ENCODE results near the gene LKAAEAR1.

The LKAAEAR1 gene

DNA sequence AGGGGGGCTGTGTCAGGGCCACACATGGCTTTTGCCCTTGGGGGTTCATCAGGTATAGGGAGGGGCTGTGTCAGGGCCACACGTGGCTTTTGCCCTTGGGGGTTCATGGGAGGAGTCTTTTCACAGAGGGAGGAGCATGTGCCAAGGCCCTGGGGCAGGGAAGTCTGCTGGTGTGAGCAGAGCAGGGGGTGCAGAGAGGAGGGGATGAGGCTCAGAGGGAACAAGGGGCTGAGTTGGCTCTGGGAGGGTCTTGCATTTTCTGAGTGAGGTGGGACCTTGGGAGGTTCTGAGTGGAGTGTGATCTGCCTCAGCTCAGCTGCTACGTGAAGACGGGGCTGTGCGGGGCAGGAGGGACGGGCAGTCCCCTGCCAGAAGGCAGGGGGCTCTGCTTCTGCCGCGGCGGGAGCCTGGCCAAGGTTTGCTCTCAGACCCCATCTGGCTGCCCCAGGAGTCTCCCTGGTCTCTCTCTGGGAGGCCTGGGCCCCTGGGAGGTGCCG, 28.8 kb downstream of the LKAAEAR1 start:
- DNase-seq (ENCODE audit: low read depth, low spot score) = no peak
- no peak overlapping the region for H3K4me3 ChIP-seq
- no peak overlapping the region for H3K9ac ChIP-seq (ENCODE audit: insufficient read length)
- TF ChIP-seq EZH2 (IDR thresholded peaks at IDR 0.05) = no peak
- TF ChIP-seq POLR2AphosphoS5 (IDR thresholded peaks at IDR 0.05; ENCODE audit: borderline replicate concordance, low read depth, low read length) = no peak
- H3K27ac ChIP-seq = no peak overlapping the region; the same call in 1 of the 2 replicates
- no peaks in the 10 kb centered on the region for H3K9me3 ChIP-seq (ENCODE audit: low read depth, low read length)
- H3K36me3 ChIP-seq (ENCODE audit: insufficient read depth, low read length) = no peaks in the 10 kb centered on the region

DNA sequence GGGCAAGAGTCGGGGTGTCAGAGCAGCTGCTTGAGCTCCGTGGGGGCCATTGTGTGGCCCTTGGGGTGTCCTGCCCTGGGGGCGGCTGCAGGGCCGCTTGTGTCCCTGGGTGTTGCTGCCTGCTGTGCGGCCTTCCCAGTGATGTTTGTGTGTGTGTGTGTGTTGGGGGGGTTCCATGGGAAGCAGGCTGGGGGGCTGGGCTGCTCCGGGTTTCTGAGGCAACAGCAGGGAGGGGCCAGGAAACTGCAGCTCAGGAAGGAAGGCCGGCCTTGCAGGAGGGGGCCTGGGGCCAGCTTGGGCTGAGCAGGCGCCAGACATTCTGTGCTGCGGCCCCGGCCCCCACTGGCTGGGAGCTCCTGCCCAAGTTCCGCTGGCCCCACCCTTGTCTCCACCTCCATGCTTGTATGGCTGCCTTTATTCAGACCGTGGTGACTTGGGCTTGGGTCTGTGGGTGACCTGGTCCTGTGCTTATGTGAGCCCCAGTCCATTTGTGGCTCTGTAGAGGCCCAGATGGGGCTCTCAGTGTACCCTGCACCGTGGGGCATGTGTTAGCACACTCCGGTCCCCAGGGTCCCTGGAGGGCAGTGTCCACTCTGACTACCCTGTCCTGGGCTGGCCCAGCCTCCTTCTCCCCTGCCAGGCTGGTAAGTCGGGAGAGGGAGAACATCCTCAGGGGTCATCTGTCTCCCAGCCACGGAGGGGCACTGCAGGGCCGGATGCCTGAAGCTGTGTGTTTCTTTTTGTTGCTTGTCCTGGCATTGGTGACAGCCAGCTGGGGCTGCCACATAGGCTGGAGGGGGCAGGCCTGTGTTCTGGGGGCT, 30.1 kb downstream of the LKAAEAR1 start:
- H3K9ac ChIP-seq (ENCODE audit: insufficient read length) = no peak overlapping the region
- H3K9me3 ChIP-seq (ENCODE audit: low read depth, low read length) = no peaks in the 10 kb centered on the region
- H3K36me3 ChIP-seq (ENCODE audit: insufficient read depth, low read length) = no peaks in the 10 kb centered on the region
- peak overlapping the region; percentile 54 for H3K4me3 ChIP-seq
- DNase-seq (ENCODE audit: low read depth, low spot score) = no peak
- TF ChIP-seq POLR2AphosphoS5 (IDR thresholded peaks at IDR 0.05; ENCODE audit: borderline replicate concordance, low read depth, low read length) = peak; percentile 59; the same call in 1 of the 2 replicates
- TF ChIP-seq EZH2 (IDR thresholded peaks at IDR 0.05) = no peak
- peak overlapping the region; percentile 85 for H3K27ac ChIP-seq

DNA sequence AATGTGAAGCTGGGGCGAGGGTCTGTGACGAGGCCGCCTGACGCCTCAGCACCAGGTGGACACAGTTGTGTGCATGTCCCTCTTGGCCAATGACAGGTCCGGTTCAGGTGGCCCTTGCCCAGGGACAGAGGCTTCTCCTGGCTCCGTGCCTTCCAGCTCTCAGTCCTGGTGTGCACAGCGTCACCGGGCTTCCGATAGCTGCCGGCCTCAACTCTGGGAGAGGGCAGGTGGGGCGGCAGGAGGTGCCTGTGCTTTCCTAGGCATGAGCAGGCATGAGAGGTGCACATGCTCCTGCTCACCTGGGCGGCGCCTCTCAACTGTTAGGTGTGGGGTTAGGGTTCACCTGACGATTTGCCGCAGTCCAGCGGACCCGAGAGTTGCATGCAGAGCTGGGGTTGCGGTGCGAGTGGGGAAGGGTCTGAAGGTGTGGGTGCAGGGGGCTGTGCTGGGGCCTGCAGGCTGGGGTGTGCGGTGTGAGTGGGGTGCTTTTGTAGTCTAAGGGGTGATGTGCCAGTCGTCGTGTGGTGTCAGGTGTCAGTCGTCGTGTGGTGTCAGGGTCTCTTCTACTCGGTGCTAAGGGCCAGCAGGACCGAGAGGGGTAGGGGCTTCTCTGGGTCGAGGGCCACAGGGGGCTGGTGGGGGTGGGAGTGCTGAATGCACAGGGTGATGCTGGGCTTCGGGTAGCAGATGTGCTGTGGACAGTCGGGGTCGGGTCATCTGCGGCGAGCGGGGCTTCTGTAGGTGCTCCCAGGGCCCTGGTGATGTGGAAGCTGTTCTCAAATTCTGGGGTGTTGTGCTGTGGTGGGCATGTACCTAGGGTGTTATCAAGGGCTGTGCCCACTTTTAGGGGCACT, 31.0 kb downstream of the LKAAEAR1 start:
- no peak overlapping the region for H3K4me3 ChIP-seq
- H3K9ac ChIP-seq (ENCODE audit: insufficient read length) = no peak overlapping the region
- TF ChIP-seq FOXP2 (optimal IDR thresholded peaks at IDR 0.05; ENCODE audit: control extremely low read depth, extremely low read length, insufficient read depth) (no peak), EZH2 (IDR thresholded peaks at IDR 0.05) (no peak), POLR2AphosphoS5 (IDR thresholded peaks at IDR 0.05; ENCODE audit: borderline replicate concordance, low read depth, low read length) (no peak)
- H3K9me3 ChIP-seq (ENCODE audit: low read depth, low read length) = no peaks in the 10 kb centered on the region
- no peak for DNase-seq (ENCODE audit: low read depth, low spot score)
- peaks cover under 1% of the 10 kb centered on the region; the same call in 1 of the 2 replicates for H3K36me3 ChIP-seq (ENCODE audit: insufficient read depth, low read length)
- peak overlapping the region; percentile 67 for H3K27ac ChIP-seq

DNA sequence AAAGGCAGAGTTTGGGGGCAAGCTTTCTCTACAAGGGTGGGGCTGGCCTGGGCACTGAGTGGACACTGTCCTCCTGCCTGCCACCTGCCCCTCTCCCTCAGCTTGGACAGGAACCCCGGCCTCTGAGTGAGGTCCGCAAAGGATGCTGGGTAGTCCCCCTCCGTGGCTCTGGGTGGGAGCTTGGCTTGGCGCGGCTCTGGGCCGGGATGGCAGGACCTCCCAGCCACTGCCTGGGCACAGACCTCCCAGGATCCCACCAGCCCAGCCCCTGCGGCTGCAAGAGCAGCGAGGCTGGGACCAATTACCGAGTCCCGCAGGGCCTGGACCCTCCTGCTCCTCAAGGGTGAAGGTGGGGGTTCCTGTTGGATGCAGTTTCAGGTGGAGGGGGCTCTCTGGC, 31.9 kb downstream of the LKAAEAR1 start:
- Histone ChIP-seq H3K4me3 (no peak overlapping the region), H3K27ac (peak overlapping the region; percentile 67), H3K9me3 (ENCODE audit: low read depth, low read length) (no peaks in the 10 kb centered on the region), H3K9ac (ENCODE audit: insufficient read length) (no peak overlapping the region), H3K36me3 (ENCODE audit: insufficient read depth, low read length) (peaks cover 6% of the 10 kb centered on the region)
- TF ChIP-seq FOXP2 (optimal IDR thresholded peaks at IDR 0.05; ENCODE audit: control extremely low read depth, extremely low read length, insufficient read depth) (no peak), EZH2 (IDR thresholded peaks at IDR 0.05) (no peak), POLR2AphosphoS5 (IDR thresholded peaks at IDR 0.05; ENCODE audit: borderline replicate concordance, low read depth, low read length) (no peak)
- no peak for DNase-seq (ENCODE audit: low read depth, low spot score)

DNA sequence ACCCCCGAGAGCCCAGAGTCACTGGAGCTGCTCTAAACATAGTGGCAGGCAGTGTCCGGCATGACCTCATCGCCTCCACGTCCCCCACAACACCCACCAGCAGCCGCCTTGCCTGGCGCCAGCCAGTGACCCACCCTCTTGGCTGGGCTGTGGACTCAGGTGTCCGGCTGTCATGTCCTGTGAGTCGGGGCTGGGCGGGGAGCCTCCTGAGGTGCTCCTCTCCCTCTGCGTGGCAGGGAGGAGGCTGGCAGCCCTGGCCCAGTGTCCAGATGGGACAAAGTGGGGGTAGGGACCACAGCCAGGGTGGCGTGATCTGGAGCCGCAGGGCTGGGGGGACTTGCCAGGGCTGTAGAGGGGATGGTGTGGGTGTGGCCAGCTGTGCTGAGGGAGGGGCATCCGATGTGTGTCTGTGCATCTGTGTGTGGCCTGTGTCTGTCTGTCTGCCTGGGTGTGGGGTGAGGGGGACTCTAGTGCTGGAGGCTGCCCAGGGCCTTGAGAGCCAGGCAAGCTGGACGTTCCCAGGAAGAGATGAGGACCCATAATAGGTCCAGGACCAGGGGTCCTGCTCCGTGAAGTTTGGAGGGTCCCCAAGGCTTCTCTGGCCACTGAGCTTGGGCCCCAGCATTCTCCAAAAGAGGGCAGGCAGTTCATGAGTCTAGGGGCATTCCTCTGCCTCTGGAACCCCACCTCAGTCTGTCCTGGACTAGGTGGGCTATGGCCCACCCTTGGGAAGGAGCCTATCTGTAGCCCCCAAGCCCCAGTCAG, 32.5 kb downstream of the LKAAEAR1 start:
- Histone ChIP-seq H3K4me3 (no peak overlapping the region), H3K9me3 (ENCODE audit: low read depth, low read length) (no peaks in the 10 kb centered on the region), H3K27ac (0 out of 2 replicates have a peak overlapping the region, but pooled peaks have one; percentile 67), H3K36me3 (ENCODE audit: insufficient read depth, low read length) (peaks cover 12% of the 10 kb centered on the region), H3K9ac (ENCODE audit: insufficient read length) (no peak overlapping the region)
- no peak for DNase-seq (ENCODE audit: low read depth, low spot score)
- TF ChIP-seq EZH2 (IDR thresholded peaks at IDR 0.05) = no peak
- no peak for TF ChIP-seq POLR2AphosphoS5 (IDR thresholded peaks at IDR 0.05; ENCODE audit: borderline replicate concordance, low read depth, low read length)
- TF ChIP-seq FOXP2 (optimal IDR thresholded peaks at IDR 0.05; ENCODE audit: control extremely low read depth, extremely low read length, insufficient read depth) = no peak

DNA sequence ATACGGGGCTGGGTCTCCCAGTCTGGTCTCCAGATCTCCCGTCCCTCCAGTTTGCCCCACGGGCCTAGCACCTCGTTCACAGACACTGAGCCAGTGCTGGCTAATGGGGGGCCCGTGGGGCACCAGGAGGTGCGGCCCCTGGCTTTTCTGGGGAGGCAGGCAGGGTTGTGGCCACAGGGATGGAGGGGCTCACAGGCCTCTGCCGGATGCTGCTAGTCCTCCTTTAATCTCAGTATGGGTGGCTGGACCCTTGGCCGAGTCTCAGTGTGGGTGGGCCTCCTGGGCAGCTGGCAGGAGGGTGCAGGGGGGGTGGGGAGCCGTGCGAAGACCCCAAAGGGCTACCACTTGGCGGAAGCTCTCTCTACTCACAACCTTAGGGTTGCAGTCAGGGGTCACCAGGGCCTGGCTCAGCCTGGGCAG, 33.2 kb downstream of the LKAAEAR1 start:
- H3K27ac ChIP-seq = no peak overlapping the region
- no peak for TF ChIP-seq EZH2 (IDR thresholded peaks at IDR 0.05)
- no peak for TF ChIP-seq FOXP2 (optimal IDR thresholded peaks at IDR 0.05; ENCODE audit: control extremely low read depth, extremely low read length, insufficient read depth)
- no peak for TF ChIP-seq POLR2AphosphoS5 (IDR thresholded peaks at IDR 0.05; ENCODE audit: borderline replicate concordance, low read depth, low read length)
- H3K36me3 ChIP-seq (ENCODE audit: insufficient read depth, low read length) = peaks cover 13% of the 10 kb centered on the region
- H3K9ac ChIP-seq (ENCODE audit: insufficient read length) = no peak overlapping the region
- no peaks in the 10 kb centered on the region for H3K9me3 ChIP-seq (ENCODE audit: low read depth, low read length)
- H3K4me3 ChIP-seq = no peak overlapping the region
- no peak for DNase-seq (ENCODE audit: low read depth, low spot score)

DNA sequence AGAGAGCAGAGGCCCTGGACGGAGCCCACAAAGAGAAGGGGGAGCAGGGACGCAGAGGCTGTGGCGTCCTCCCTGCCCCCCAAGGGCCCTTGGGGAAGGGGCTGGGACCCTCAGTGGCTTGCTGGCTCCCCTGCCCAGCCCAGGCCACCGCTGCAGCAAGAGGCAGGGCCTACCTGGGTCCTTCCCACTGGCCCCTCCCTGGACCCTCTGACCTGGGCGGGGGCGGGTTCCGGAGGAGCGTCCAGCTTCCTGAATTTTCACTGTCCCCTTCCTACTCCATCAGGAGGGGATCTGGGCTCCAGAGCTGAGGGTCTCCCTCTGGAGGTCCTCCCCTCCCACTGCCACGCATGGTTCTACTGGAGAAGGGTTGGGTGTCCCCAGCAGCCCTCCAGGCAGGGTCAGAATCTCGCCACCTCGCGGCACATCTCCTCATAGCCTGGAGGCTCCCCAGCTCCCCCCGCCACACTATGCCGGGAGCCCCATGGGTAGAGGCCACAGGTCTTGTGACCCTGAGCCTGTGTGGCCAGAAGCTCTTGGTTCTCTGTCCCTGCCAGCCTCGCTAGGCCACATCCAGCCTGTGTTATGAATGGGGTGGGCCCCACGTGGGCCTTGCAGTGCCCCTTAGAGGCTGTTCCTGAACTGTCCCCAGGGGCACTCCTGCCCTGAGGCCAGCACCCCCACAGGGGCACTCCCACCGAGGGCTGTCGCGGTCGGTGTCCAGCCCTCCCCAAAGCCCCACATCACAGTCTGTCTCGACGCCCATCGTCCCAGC, 33.8 kb downstream of the LKAAEAR1 start:
- H3K27ac ChIP-seq = peak overlapping the region; percentile 87
- H3K9ac ChIP-seq (ENCODE audit: insufficient read length) = peak overlapping the region; percentile 60
- H3K36me3 ChIP-seq (ENCODE audit: insufficient read depth, low read length) = peaks cover 13% of the 10 kb centered on the region
- no peak for DNase-seq (ENCODE audit: low read depth, low spot score)
- H3K9me3 ChIP-seq (ENCODE audit: low read depth, low read length) = no peaks in the 10 kb centered on the region
- peak overlapping the region; percentile 73 for H3K4me3 ChIP-seq
- TF ChIP-seq EZH2 (IDR thresholded peaks at IDR 0.05) = no peak
- TF ChIP-seq POLR2AphosphoS5 (IDR thresholded peaks at IDR 0.05; ENCODE audit: borderline replicate concordance, low read depth, low read length) = no peak
- TF ChIP-seq FOXP2 (optimal IDR thresholded peaks at IDR 0.05; ENCODE audit: control extremely low read depth, extremely low read length, insufficient read depth) = no peak
